ENCODE results near the gene IL21R. TPM values are rescaled to one million over a fixed set of nuclear protein-coding genes. Genes with fewer than 3 reads are reported as not detected.
"Not testable (repeated sequence)": the region's sequence is repeated elsewhere in the genome, so short reads cannot be mapped to it uniquely, and the experiment has no call there.

Gene IL21R
- total RNA-seq, 1 donor from 2014 or later, result under 0.01 TPM

GRCh38 chr16:27441998-27442397, 40.0 kb downstream of the IL21R start:
- no peak for DNase-seq (ENCODE audit: low read depth in 2 of 2)

- peak in 1 of 2 donors; percentile 47 for DNase-seq (ENCODE audit: low read depth in 2 of 2)
Observed at GRCh38 chr16:27444015-27444414, 42.0 kb downstream of the IL21R start.

- no peak for DNase-seq (ENCODE audit: low read depth in 2 of 2)
Observed at GRCh38 chr16:27444470-27444869, 42.5 kb downstream of the IL21R start.

GRCh38 chr16:27445502-27446175, 43.7 kb downstream of the IL21R start:
- DNase-seq (ENCODE audit: low read depth in 2 of 2), result no peak

DNA sequence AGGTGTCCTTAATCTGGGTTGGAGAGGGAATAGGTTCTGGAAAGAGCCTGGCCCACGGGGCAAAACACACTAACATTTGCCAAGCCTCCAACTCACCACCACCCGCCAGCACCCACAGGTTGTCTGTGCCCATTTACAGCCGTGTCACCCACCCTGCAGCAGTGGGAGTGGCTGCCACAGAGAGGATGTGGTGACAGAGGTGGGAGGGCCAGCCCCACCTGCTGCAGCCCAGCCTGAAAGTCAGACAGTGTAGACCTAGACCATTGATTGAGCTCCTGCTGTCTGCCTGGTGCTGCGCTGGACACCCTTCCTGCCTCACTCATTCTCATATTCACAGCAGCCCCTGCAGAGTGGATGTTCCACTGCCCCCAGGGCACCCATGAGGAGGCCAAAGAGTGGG, 44.7 kb downstream of the IL21R start:
- no peak for DNase-seq (ENCODE audit: low read depth in 2 of 2)

DNA sequence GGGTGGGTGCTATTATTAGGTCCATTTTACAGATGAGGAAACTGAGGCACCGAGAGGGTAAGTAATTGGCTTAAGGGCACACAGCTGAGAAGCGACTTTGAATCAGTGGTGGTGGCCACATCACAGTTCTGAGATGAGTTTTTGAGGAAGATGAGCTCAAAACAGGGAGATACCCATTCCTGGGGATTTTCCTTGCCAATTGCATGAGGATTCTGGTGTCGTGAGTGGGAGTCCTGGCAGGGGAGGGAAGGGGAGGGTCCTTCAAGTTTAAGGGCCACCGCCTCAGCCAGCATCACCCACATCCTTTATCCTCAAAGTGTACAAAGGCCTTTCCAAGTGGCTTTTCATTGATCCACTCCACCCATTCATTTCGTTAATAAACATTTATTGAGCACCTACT, 45.3 kb downstream of the IL21R start:
- DNase-seq (ENCODE audit: low read depth in 2 of 2), result no peak

GRCh38 chr16:27448532-27449433, 46.8 kb downstream of the IL21R start:
- no peak for DNase-seq (ENCODE audit: low read depth in 2 of 2)

- peak; percentile 31 to 56 for DNase-seq (ENCODE audit: low read depth in 2 of 2)
Observed at GRCh38 chr16:27449434-27450195, 47.6 kb downstream of the IL21R start.

DNA sequence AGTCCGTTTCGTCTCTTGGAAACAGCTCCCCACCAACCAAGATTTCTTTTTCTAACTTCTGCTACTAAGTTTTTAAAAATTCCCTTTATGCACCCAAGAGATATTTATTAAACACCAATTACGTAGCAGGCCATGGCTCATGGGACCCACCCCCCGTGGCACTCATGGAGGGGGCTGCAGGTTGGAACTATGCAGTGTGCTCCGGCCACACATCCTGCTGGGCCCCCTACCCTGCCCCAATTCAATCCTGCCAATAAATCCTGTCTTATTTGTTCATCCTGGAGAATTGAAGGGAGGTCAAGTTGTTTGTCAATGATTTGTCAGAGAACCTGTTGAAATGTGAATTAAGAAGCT, 48.2 kb downstream of the IL21R start:
- no peak for DNase-seq (ENCODE audit: low read depth in 2 of 2)

GRCh38 chr16:27452569-27453493, 50.9 kb downstream of the IL21R start:
- no peak for DNase-seq (ENCODE audit: low read depth in 2 of 2)

DNA sequence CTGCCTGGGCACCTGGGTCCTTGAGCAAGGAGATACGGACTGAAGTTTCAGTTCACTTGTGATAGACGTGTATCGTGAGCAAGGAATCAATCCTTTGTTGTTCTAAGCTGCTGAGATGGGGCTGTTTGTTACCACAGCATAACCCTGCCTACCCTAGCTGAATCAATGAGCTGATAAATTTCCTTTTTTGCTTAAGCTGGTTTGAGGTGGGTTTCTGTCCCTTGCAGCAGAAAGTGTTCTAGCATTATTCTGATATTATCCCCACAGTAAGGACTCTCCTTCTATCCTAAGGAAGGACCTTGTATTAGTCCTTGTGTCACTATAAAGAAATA, 51.5 kb downstream of the IL21R start:
- DNase-seq (ENCODE audit: low read depth in 2 of 2), result no peak

DNA sequence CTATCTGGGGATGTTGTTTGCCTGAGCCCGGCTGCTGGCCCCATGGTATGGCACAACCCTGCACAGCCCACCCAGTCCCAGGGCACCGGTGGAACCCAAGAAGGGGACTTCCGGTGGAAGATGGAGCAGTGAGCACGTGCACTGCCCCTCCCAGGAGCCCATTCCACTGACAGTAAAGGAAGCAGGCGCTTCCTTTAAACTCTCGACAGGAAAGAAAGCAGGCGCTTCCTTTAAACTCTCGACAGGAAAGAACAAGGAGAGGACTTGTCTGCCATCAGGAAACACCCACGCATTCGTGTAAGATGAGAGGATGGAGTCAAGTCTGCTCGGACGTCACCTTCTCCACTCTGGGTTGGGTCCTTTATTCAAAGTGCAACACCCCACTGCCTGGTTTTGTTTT, 53.7 kb downstream of the IL21R start:
- peak; percentile 44 to 78 for DNase-seq (ENCODE audit: low read depth in 2 of 2)

DNA sequence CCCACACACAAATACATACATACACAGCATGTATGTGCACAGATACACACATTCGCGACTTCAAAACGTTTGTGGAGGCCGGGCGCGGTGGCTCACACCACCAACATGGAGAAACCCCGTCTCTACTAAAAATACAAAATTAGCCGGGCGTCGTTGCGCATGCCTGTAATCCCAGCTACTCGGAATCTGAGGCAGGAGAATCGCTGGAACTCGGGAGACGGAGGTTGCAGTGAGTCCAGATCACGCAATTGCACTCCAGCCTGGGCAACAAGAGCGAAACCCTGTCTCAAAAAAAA, 55.6 kb downstream of the IL21R start:
- DNase-seq (ENCODE audit: low read depth in 2 of 2), result not testable (repeated sequence)

DNA sequence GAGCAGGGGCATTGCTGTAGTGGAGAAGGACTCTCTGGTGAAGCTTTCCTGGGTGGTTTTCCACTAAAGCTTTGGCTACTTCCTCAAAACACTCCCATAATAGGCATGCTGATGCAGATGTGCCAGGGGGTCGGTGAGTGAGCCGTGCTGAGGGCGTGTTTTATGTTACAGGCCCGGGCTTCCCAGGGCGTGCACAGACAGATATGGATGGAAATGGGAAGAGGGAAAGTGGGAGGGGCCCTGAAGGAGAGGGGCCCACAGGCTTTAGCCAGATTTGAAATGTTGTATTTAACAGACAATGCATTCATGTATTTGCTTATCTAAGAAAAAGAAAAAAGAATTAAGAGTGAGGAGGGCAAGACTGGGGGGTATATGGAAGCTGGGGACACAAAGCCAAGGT, 56.3 kb downstream of the IL21R start:
- DNase-seq (ENCODE audit: low read depth in 2 of 2), result no peak

- no peak for DNase-seq (ENCODE audit: low read depth in 2 of 2)
Observed at GRCh38 chr16:27458987-27459688, 57.2 kb downstream of the IL21R start.

DNA sequence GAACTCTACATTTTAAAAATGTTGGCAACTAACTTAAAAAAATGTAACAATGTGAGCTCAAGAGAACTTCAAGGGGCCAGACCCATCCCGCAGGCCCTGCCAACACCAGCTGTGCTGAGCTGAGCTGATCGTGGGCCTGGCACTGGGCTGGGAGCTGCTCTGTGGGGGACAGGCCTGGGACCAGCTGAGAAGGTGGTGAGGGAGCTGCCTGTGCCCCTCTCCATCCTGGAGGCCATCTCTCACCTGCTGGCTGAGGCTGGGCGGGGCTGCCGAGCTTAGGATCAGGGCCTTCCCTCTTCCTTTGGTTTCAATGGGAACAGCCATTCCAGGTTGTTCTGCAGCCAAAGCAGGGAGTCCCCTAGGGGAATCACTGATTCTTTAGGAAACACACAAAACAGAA, 58.2 kb downstream of the IL21R start:
- no peak for DNase-seq (ENCODE audit: low read depth in 2 of 2)

DNA sequence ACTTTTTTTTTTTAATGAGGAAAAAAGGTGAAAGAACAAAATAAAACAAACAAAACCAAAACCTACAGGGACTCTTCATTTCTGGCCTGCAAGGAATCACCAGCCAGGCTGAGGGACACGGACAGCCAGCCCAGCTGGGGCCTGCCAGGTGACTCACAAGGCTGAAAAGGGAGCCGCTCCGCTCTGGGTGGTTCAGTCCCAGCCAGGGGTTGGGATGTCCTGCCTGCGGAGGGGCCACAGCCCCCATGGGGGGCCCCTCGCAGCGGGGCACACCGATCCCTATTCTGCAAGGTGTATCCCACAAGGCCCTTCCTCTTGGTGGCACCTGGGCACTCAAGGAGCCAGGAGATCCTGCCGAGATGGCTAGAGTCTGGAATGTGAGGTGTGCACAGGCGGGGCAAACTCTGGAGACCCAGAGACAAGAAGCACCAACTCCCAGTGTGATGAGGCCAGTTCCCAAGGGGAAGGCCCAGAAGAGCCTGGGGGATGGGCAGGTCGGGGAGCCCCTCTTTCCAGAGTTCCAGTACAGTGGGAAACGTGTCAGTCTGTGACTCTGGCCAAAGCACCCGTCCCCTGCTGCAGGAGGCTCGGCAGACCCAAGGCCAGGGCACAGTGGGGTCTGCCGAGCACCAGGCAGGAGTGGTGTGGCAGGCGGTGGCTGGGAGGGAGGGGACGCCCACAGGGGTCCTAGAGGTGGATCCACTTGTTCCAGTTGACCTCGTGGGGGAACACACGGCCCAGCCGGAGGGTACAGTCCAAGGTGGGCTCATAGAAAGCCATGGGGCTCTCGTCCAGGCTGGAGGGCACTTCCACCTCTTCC, 58.9 kb downstream of the IL21R start:
- peak in 1 of 2 donors; percentile 29 for DNase-seq (ENCODE audit: low read depth in 2 of 2)

GRCh38 chr16:27461483-27462171, 59.7 kb downstream of the IL21R start:
- peak; percentile 63 to 83 for DNase-seq (ENCODE audit: low read depth in 2 of 2)

DNA sequence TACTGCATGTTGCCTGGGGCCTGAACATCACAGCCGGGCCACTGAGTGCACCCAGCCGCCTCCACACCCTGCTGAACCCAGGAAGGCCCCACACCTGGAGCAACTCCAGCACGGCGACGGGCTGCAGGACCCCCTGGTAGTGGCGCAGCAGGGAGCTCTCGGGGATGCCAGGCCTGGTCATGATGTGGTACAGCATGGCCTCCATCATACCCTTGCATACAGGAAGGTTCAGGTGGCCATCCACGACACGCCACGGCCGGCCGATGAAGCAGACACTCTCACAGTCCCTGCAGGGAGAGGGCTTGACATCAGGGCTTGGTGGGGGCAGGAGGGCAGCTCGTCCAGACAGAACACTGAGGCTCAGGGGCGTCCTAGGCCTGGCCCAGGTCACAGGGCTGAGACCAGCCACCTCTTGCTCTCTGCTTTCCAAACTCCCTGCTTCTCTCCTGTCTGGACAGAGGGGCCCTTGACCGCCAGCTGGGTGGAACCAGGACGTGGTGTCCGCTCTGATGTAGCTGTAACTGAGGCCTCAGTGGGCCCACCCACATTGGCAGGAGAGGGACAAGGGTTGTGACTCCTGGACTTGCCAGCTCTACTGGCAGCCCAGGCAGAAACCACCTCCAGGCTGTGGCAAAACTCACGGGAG, 60.3 kb downstream of the IL21R start:
- DNase-seq (ENCODE audit: low read depth in 2 of 2), result no peak
